Left ventricle myocardium inferior (tissue), 1 donor: ENCODE results near the gene RAB11A. TPM values are rescaled to one million over a fixed set of nuclear protein-coding genes. Genes with fewer than 3 reads are reported as not detected.

Experiments used
- DNase-seq: peaks from one replicate; pipeline ENCODE4 v3.0.0-alpha.2; 2020
- H3K27ac ChIP-seq: fragments of 200-600 bp; replicated peaks from 2 replicates; pipeline ENCODE4 v1.8.0; 2021
- H3K27me3 ChIP-seq: fragments of 200-600 bp; 2 replicates; pipeline ENCODE4 v1.8.0; 2021; ENCODE audit warnings: low read depth
- H3K36me3 ChIP-seq: fragments of 200-600 bp; 2 replicates; pipeline ENCODE4 v1.8.0; 2021
- H3K4me1 ChIP-seq: fragments of 200-600 bp; 2 replicates; pipeline ENCODE4 v1.8.0; 2021
- H3K4me3 ChIP-seq: fragments of 200-600 bp; 2 replicates; pipeline ENCODE4 v1.8.0; 2021; ENCODE audit warnings: mild to moderate bottlenecking, moderate library complexity
- H3K9me3 ChIP-seq: fragments of 200-600 bp; replicated peaks from 2 replicates; pipeline ENCODE4 v1.8.0; 2021
- intact Hi-C: fragments of 100-400 bp; cut with micrococcal nuclease; formaldehyde crosslinking; loops from one replicate; pipeline ENCODE4 v1.11.0; 2022
- total RNA-seq: library from RNA; stranded (reverse); fragmentation: NEBNext Ultra II Directional; extraction: Animal tissue kit (Norgen Biotek cat#: 25700); gene quantifications from one replicate; pipeline ENCODE4 v1.2.1, GENCODE V29; 2021
- TF ChIP-seq, protein P1 (sequence below): fragments of 200-600 bp; IDR thresholded peaks from 2 replicates; pipeline ENCODE4 v1.8.0; 2021; ENCODE audit warnings: antibody characterized with exemption, mild to moderate bottlenecking, borderline replicate concordance
- donor health status: DM: no; HTN: yes; CAD: no; lungs with severe emphysema.

RAB11A gene
- total RNA-seq, 1 donor from 2014 or later = 146 TPM

DNA sequence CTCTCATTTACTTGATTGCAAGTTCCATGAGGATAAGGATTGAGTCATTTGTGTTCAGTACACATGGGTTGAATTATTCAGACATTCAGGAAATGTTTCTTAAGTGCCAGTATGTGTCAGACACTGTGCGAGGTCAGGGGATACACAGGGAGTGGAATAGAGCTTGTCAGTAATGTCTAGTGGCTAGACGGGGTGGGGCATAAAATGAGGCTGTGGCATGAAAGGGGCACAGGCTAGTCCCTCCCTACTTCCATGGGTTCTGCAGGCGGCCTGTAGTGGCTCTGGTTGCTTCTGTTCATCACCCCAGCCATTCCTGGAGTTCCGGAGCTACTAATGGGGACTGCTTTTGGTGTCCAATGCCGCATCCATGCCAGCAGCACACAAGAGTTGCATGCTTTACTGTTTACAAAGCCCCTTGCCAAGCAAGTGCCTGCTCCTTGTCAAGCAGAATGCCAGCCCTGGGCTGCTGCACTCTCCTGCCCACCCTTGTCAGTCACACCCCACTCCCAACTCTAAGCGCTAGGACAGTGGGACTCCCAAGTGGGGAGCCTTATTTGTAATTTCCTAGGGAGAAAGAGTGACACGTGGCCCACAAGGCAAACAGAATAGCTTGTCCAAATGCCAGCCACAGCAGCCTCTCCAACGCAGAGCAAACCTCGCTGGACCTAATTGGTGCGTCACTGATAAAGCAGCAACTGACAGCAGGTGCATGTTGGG lies 70.8 kb downstream of the RAB11A start:
- Histone ChIP-seq H3K27ac (peak overlapping the region; percentile 60), H3K4me3 (no peak overlapping the region), H3K36me3 (no peaks in the 10 kb centered on the region), H3K27me3 (no peaks in the 10 kb centered on the region), H3K4me1 (peaks cover 30% of the 10 kb centered on the region), H3K9me3 (no peaks in the 10 kb centered on the region)
- peak; percentile 33 for DNase-seq
- TF ChIP-seq, protein P1, sequence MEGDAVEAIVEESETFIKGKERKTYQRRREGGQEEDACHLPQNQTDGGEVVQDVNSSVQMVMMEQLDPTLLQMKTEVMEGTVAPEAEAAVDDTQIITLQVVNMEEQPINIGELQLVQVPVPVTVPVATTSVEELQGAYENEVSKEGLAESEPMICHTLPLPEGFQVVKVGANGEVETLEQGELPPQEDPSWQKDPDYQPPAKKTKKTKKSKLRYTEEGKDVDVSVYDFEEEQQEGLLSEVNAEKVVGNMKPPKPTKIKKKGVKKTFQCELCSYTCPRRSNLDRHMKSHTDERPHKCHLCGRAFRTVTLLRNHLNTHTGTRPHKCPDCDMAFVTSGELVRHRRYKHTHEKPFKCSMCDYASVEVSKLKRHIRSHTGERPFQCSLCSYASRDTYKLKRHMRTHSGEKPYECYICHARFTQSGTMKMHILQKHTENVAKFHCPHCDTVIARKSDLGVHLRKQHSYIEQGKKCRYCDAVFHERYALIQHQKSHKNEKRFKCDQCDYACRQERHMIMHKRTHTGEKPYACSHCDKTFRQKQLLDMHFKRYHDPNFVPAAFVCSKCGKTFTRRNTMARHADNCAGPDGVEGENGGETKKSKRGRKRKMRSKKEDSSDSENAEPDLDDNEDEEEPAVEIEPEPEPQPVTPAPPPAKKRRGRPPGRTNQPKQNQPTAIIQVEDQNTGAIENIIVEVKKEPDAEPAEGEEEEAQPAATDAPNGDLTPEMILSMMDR = no peak
- intact Hi-C loops = no loop called here

DNA sequence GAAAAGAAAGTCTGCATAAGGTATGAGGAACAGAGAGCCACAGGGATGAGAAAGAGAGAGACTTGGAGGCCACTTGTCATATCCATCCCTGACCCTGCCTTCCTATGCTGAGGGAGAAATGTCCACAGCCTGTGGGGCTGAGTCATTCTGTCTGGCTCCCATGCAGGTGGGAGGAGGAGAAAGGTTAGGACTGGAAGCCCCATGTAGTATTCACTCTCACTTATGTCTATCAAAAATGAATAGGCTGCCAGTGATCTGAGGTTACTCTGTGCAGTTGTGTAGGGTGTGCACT lies 71.3 kb downstream of the RAB11A start:
- intact Hi-C loops = no loop called here
- Histone ChIP-seq H3K4me1 (peaks cover 30% of the 10 kb centered on the region), H3K27ac (peak overlapping the region; percentile 60)

More for the DNA sequence above, 71.3 kb downstream of the RAB11A start:
- DNase-seq = no peak
- no peak overlapping the region for H3K4me3 ChIP-seq
- TF ChIP-seq, protein P1 = no peak
- no peaks in the 10 kb centered on the region for H3K27me3 ChIP-seq
- H3K36me3 ChIP-seq = no peaks in the 10 kb centered on the region
- H3K9me3 ChIP-seq = no peaks in the 10 kb centered on the region

Other genes starting within 250 kb of the RAB11A start
- 2.3 TPM for gene SLC24A1, start 247.6 kb upstream of the RAB11A start, total RNA-seq
- gene DENND4A, start 77.2 kb upstream of the RAB11A start, total RNA-seq = 13.5 TPM